Measurements from ENCODE around the gene DYNC1LI1.

GRCh38 chr3:32495085-32495484 is 75.6 kb downstream of the DYNC1LI1 start:
- TF ChIP-seq, protein P1, sequence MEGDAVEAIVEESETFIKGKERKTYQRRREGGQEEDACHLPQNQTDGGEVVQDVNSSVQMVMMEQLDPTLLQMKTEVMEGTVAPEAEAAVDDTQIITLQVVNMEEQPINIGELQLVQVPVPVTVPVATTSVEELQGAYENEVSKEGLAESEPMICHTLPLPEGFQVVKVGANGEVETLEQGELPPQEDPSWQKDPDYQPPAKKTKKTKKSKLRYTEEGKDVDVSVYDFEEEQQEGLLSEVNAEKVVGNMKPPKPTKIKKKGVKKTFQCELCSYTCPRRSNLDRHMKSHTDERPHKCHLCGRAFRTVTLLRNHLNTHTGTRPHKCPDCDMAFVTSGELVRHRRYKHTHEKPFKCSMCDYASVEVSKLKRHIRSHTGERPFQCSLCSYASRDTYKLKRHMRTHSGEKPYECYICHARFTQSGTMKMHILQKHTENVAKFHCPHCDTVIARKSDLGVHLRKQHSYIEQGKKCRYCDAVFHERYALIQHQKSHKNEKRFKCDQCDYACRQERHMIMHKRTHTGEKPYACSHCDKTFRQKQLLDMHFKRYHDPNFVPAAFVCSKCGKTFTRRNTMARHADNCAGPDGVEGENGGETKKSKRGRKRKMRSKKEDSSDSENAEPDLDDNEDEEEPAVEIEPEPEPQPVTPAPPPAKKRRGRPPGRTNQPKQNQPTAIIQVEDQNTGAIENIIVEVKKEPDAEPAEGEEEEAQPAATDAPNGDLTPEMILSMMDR (conservative IDR thresholded peaks at IDR 0.05): no peak
- no peak for TF ChIP-seq EZH2 (IDR thresholded peaks at IDR 0.05; ENCODE audit: low read depth)
